NOMO-1 treated with dmso at 0.1 percent for 144 hours (cell line): ENCODE measurements around the gene C19orf44.
"Not testable (repeated sequence)": the region's sequence is repeated elsewhere in the genome, so short reads cannot be mapped to it uniquely, and the experiment has no call there.

Experiments used
- DNase-seq: peaks from one replicate; lab custom pipeline; 2025; ENCODE audit not compliant: unreplicated experiment; lab: John Stamatoyannopoulos, UW

C19orf44 gene

DNA sequence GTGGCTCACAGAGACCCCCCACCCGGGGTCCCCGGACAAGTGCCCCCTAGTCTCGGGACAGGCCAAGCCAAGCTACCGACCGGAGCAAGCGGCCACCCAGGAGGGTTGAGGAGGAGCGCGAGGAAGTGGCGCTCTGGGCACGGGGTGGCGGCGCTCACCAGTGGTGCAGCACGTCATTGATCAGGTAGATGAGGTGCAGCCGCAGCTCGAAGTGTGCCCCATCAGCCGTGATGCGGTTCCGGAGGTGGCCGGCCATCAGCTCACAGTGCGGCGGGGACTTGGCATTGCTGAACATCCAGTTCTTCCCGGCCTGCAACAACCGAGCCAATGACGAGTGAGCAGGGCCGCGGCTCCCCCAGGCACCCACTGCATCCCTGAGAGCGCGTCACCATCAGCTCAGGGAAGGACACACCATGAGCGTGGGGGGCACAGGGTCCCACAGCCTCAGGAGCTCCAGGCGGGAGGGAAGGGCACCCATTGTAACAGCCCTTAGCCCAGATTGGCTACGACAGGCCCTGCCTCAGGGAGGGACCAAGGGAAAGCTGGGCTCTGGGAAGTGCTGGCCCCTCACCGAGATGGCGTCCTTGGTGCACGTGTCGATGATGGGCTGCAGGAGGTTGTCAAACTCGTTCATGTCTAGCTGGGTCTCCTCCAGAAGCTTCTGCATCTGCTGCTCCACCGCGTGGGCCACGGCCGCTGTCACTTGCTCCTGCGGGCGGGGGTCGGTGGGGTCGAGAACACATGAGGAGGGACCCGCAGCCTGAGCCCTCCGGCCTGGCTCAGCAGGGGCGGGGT is 36.4 kb downstream of the C19orf44 start:
- no peak for DNase-seq

- no peak for DNase-seq
Observed at GRCh38 chr19:16535381-16535780, 39.2 kb downstream of the C19orf44 start.

- DNase-seq = no peak
Observed at GRCh38 chr19:16536130-16536529, 39.9 kb downstream of the C19orf44 start.

- DNase-seq = no peak
Observed at GRCh38 chr19:16537111-16537510, 40.9 kb downstream of the C19orf44 start.

GRCh38 chr19:16540948-16541347 is 44.8 kb downstream of the C19orf44 start:
- no peak for DNase-seq

- no peak for DNase-seq
Observed at GRCh38 chr19:16541526-16542044, 45.4 kb downstream of the C19orf44 start.

GRCh38 chr19:16542045-16542909 is 46.1 kb downstream of the C19orf44 start, which contains the start of gene CHERP:
CHERP (minus strand) TSS chr19:16542437; CDS start chr19:16542378, 59 bp downstream.
- DNase-seq = peak; percentile 96

- no peak for DNase-seq
Observed at GRCh38 chr19:16542910-16543472, 46.8 kb downstream of the C19orf44 start.

DNA sequence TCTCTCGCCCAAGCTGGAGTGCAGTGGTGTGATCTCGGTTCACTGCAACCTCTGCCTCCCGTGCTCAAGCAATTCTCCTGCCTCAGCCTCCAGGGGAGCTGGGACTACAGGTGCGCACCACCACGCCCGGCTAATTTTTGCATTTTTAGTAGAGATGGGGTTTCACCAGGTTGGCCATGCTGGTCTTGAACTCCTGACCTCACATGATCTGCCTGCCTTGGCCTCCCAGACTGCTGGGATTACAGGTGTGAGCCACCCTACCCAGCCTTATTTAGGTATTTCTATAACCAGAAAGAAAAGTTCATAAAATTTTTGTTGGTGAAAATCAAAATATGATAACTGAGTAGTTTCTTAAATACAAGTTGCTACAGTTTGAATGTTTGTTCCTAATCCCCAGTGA is 47.5 kb downstream of the C19orf44 start:
- DNase-seq = not testable (repeated sequence)

GRCh38 chr19:16544473-16545231 is 48.5 kb downstream of the C19orf44 start:
- DNase-seq = no peak

DNA sequence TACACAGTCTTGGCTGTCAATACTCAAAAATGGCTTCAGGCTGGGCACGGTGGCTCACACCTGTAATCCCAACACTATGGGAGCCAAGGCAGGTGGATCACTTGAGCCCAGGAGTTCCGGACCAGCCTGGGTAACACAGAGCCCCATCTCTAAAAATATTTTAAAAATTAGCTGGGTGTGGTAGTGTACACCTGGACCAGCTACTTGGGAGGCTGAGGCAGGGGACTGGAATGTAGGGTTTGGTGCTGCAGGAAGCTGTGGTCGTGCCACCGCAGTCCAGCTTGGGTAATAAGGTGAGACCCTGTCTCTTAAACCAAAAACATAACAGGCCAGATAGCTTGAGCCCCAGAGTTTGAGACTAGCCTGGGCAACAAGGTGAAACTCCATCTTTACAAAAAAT is 52.8 kb downstream of the C19orf44 start:
- no peak for DNase-seq

DNA sequence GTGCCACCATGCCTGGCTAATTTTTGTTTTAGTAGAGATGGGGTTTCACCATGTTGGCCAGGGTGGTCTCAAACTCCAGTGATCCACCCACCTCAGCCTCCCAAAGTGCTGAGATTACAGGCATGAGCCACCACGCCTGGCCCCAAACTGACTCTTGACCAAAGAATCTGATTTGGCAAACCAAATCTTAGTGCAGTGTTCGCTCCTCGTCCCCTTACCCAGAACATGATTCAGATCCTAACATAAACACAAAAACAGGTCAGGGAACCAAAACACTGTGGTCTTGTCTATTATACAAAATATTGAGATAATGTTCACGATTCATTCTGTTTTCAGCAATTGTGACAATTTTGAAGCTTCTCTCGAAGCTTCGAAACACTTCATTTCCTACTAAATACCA is 55.7 kb downstream of the C19orf44 start:
- not testable (repeated sequence) for DNase-seq

DNA sequence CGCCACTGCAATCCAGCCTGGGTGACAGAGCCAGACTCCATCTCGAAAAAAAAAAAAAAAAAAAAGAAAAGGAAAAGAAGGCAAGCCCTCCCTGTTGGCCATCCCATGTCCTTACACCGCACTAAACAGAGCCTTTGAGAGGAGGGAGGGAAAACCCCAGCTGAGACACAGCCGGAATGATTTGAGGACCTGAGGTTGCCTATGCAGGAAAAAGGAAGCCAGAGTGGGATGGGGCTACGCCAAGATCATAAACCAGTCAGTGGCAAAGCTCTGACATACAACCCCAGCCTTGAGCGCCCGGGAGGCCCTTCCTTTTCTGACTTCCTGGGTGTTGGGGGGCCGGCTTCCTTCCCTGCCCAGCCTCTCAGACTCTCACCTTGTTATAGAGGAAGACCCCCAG is 58.6 kb downstream of the C19orf44 start:
- DNase-seq = no peak

- DNase-seq = no peak
Observed at GRCh38 chr19:16559780-16560276, 63.6 kb downstream of the C19orf44 start.

- DNase-seq = no peak
Observed at GRCh38 chr19:16561382-16561781, 65.2 kb downstream of the C19orf44 start.

DNA sequence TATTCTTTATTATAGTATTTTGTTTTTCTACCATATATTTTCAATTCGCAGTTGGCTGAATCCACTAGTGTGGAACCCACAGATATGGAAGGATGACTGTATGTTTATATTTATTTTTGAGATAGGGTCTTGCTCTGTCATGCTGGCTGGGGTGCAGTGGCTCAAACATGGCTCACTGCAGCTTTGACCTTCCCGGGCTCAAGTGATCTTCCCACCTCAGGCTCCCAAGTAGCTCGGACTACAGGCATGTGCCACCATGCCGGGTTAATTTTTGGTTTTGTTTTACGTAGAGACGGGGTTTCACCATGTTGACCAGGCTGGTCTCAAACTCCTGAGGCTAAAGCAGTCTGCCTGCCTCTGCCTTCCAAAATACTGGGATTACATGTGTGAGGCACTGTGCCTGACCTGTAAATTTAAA is 66.4 kb downstream of the C19orf44 start:
- no peak for DNase-seq

DNA sequence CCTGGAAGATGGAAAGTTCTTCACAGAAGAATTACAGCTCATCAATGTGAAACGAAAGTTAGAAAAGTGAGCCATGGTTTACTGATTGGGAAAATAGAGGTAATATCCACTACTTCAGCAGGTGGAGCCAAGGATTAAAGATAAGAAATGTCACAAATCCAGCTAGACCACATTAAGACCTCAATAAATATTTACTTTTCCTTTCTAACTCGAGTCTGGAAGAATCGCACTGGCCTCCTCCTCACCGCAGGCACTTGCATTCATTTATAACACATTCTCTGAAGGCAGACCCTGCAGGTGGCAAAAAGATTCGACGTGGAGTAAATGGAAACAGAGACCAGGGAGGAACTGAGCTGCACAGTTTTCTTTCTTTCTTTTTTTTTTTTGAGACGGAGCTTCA is 68.6 kb downstream of the C19orf44 start:
- no peak for DNase-seq

GRCh38 chr19:16566161-16566560 is 70.0 kb downstream of the C19orf44 start:
- DNase-seq = no peak

GRCh38 chr19:16566702-16567101 is 70.5 kb downstream of the C19orf44 start:
- no peak for DNase-seq

DNA sequence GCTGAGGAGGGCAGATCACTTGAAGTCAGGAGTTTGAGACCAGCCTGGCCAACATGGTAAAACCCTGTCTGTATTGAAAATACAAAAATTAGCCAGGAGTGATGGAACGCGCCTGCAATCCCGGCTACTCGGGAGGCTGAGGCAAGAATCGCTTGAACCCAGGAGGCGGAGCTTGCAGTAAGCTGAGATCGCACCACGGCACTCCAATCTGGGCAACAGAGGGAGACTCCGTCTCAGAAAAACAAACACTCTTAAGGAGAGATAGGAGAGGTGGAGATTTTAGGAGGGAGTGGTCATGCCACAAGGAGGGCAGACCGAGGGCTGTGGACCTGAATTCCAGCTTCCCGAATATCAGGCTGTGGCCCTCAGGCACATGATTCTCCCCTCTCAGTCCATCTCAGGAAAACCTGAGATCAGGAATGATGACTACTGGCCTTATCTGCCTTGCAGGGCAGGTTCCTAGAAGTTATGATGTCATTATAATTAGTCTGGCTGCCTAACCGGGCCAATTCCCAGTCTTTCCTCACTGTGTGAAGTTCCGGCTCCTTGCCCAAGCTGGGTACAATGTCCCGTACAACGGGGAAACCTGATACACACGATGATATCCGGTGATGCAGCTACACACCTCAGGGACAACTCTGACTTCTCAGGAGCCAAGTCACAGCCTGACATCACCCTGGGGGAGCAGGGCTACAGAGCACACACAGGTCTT is 73.6 kb downstream of the C19orf44 start:
- no peak for DNase-seq
